ENCODE data around the gene UBE2S. TPM values are rescaled to one million over a fixed set of nuclear protein-coding genes. Genes with fewer than 3 reads are reported as not detected.
A peak's percentile ranks its signal among the peaks of the same experiment; 100 is the strongest.

Gene UBE2S
- total RNA-seq, 1 donor from 2014 or later: 383 TPM

GRCh38 chr19:55370305-55370988 lies 37.1 kb downstream of the UBE2S start, which contains the start of gene IL11:
IL11 (minus strand) TSS chr19:55370463; CDS start chr19:55370310, 153 bp downstream.
- peak within 1 kb of the TSS; percentile 48 for H3K4me3 ChIP-seq (ENCODE audit: low read depth, low read length)
- TF ChIP-seq CTCF (conservative IDR thresholded peaks at IDR 0.05; ENCODE audit: low read depth, low read length): no peak
- DNase-seq (ENCODE audit: low read depth): no peak

- DNase-seq (ENCODE audit: low read depth): no peak
- H3K4me3 ChIP-seq (ENCODE audit: low read depth, low read length): peak overlapping the region; percentile 48
- no peak for TF ChIP-seq CTCF (conservative IDR thresholded peaks at IDR 0.05; ENCODE audit: low read depth, low read length)
Observed at GRCh38 chr19:55369653-55370304, 37.8 kb downstream of the UBE2S start.

- DNase-seq (ENCODE audit: low read depth): no peak
- H3K4me3 ChIP-seq (ENCODE audit: low read depth, low read length): peak overlapping the region; percentile 34
- no peak for TF ChIP-seq CTCF (conservative IDR thresholded peaks at IDR 0.05; ENCODE audit: low read depth, low read length)
Observed at GRCh38 chr19:55368701-55369563, 38.7 kb downstream of the UBE2S start.

- no peak for DNase-seq (ENCODE audit: low read depth)
- no peak for TF ChIP-seq CTCF (conservative IDR thresholded peaks at IDR 0.05; ENCODE audit: low read depth, low read length)
- no peak overlapping the region for H3K4me3 ChIP-seq (ENCODE audit: low read depth, low read length)
Observed at GRCh38 chr19:55368106-55368505, 39.5 kb downstream of the UBE2S start.

- no peak for TF ChIP-seq CTCF (conservative IDR thresholded peaks at IDR 0.05; ENCODE audit: low read depth, low read length)
- no peak for DNase-seq (ENCODE audit: low read depth)
Observed at GRCh38 chr19:55366790-55367189, 40.8 kb downstream of the UBE2S start.

GRCh38 chr19:55365964-55366363 lies 41.6 kb downstream of the UBE2S start:
- no peak for TF ChIP-seq CTCF (conservative IDR thresholded peaks at IDR 0.05; ENCODE audit: low read depth, low read length)
- no peak for DNase-seq (ENCODE audit: low read depth)
- H3K4me3 ChIP-seq (ENCODE audit: low read depth, low read length): no peak overlapping the region

More at GRCh38 chr19:55366790-55367189, 40.8 kb downstream of the UBE2S start:
- no peak overlapping the region for H3K4me3 ChIP-seq (ENCODE audit: low read depth, low read length)

All from epithelial cell of proximal tubule (primary cell).